ENCODE results near the gene PCNT. TPM values are rescaled to one million over a fixed set of nuclear protein-coding genes. Genes with fewer than 3 reads are reported as not detected.

Gene PCNT
- total and polyA plus RNA-seq, 9 of the 15 experiments (the other 6 are each of a cell fraction or from before 2014, with no cell fraction given), result 9.1 to 53.5 (median 31.3) TPM

- TF ChIP-seq SREBF1 (IDR thresholded peaks at IDR 0.05; ENCODE audit: borderline replicate concordance, low read depth, low read length), result no peak
- TF ChIP-seq RBM17 (IDR thresholded peaks at IDR 0.05; ENCODE audit: borderline replicate concordance, low read depth, low read length), result no peak
- no peak for TF ChIP-seq ZNF311 (CRISPR knock-in tag; IDR thresholded peaks at IDR 0.05)
- TF ChIP-seq UBTF (IDR thresholded peaks at IDR 0.05; ENCODE audit: borderline replicate concordance in 1 of 2, low read depth in 2 of 2, low read length in 2 of 2), result 0 out of 4 replicates have a peak, but pooled peaks have one; percentile 4 to 16
- no peak for TF ChIP-seq HOMEZ (CRISPR knock-in tag; IDR thresholded peaks at IDR 0.05)
- TF ChIP-seq MEF2D (tag; conservative IDR thresholded peaks at IDR 0.05; ENCODE audit: low read depth), result no peak
- no peak for TF ChIP-seq CHD4 (IDR thresholded peaks at IDR 0.05; ENCODE audit: insufficient read depth, insufficient replicate concordance, low read depth, low read length, poor library complexity, severe bottlenecking)
- TF ChIP-seq USF2 (CRISPR knock-in tag; IDR thresholded peaks at IDR 0.05), result no peak
- 0 out of 2 replicates have a peak, but pooled peaks have one; percentile 50 for TF ChIP-seq ATF2 (CRISPR knock-in tag; IDR thresholded peaks at IDR 0.05)
- TF ChIP-seq CREBBP (IDR thresholded peaks at IDR 0.05; ENCODE audit: low read depth, low read length), result no peak
- TF ChIP-seq TFAP4 (CRISPR knock-in tag; IDR thresholded peaks at IDR 0.05; ENCODE audit: borderline replicate concordance), result no peak; the same call in 1 of the 2 replicates
- no peak for TF ChIP-seq THRAP3 (IDR thresholded peaks at IDR 0.05; ENCODE audit: borderline replicate concordance)
- no peak for TF ChIP-seq SETDB1 (IDR thresholded peaks at IDR 0.05; ENCODE audit: low read length)
- TF ChIP-seq CBX1 (IDR thresholded peaks at IDR 0.05; ENCODE audit: low read depth), result 0 out of 2 replicates have a peak, but pooled peaks have one; percentile 48
- TF ChIP-seq TBL1XR1 (IDR thresholded peaks at IDR 0.05; ENCODE audit: low read length in 2 of 2), result no peak
- no peak for TF ChIP-seq BRF1 (IDR thresholded peaks at IDR 0.05; ENCODE audit: borderline replicate concordance, extremely low read depth, insufficient read length)
- TF ChIP-seq DEAF1 (CRISPR knock-in tag; IDR thresholded peaks at IDR 0.05), result no peak
Observed at GRCh38 chr21:46324390-46325072, 575 bp downstream of the PCNT start (continued).
